Right renal cortex interstitium (tissue), 3 donors: ENCODE data around the gene SOX2. TPM values are rescaled to one million over a fixed set of nuclear protein-coding genes. Genes with fewer than 3 reads are reported as not detected.
"Not testable (repeated sequence)": the region's sequence is repeated elsewhere in the genome, so short reads cannot be mapped to it uniquely, and the experiment has no call there.

Experiments
- DNase-seq, 3 donors: peaks; one replicate each; pipeline ENCODE4 v3.0.0-alpha.2; 2013; ENCODE audit warnings: low read depth in 3 of 3, low spot score in 2 of 3
- polyA plus RNA-seq, 3 donors: library from polyadenylated mRNA; unstranded; fragments of 120-200 nt; gene quantifications; one replicate each; pipeline ENCODE4 v1.2.1, GENCODE V29; 2013; ENCODE audit not compliant: insufficient read length in 3 of 3

Gene SOX2
- polyA plus RNA-seq, 3 donors, result 0.22 to 0.50 (median 0.30) TPM

GRCh38 chr3:181752202-181752671 lies 40.5 kb downstream of the SOX2 start:
- no peak for DNase-seq

GRCh38 chr3:181753391-181753790 lies 41.7 kb downstream of the SOX2 start:
- DNase-seq, result no peak

DNA sequence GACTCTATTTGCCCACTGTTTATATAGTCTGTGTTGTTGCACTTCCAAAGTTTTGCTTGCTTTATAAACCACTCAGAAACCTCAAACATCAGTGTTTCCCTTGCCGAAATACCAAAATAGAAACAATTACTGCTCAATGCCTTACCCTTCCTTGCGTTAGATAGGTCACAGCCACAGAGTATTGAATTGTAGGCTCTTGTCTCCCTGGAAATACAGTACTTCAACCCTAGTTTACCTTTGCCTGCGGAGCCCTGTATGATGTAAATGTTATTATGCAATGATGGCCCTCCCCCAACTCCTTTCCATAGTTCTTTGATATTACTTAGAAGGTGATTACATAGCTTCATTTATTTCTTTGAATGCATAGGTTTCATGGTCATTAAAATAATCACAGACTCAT lies 44.2 kb downstream of the SOX2 start:
- DNase-seq, result no peak

DNA sequence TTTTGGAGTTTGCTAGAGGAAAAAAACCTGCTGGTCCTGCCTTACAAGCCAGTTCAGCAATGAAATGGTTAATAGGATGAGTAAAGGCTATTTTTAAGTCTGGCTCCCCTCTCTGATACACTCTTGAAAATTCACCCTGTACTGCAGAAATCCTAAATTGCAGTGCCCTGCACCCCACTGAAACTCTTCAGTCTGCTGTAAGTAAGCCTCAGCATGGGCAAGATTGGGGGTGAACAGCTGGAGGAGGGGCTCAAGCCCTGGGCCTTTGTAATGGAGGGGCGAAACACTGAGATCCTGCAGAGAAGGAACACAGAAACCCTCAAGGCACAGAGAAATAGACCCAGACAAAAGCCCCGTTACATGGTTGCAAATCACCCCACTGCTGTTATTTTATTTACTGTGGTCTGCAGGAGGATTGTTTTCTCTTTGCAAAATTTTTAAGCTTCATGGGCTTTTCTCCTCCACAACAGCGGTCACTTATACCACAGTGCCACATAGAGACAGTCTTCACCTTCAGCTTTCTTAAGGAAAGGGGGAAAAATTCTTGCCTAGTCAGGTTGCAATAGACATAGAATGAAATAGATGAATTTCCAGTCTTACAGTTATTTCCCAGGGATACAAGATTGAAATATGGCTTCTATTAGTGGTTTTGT lies 45.0 kb downstream of the SOX2 start:
- no peak for DNase-seq

- no peak for DNase-seq
These were observed 46.1 kb downstream of the SOX2 start for GRCh38 chr3:181757694-181758306.

GRCh38 chr3:181761906-181762305 lies 50.2 kb downstream of the SOX2 start:
- DNase-seq, result no peak

DNA sequence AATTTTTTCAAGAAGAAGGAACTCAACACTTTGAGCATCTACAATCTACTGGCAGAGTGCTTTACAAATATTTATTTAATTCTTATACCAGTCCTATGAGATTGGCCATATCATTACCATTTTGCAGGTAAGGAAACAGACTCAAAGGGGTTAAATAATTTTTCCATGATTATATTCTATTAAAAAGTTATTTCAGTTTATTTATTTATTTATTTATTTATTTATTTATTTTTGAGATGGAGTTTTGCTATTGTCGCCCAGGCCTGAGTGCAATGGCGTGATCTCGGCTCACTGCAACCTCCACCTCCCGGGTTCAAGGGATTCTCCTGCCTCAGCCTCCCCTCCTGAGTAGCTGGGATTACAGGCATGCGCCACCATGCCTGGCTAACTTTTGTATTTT lies 52.3 kb downstream of the SOX2 start:
- not testable (repeated sequence) for DNase-seq
